Loucy (cell line): ENCODE data around the gene SYTL1.

Source experiments
- EZH2phosphoT487 ChIP-seq: fragments of 200-600 bp; IDR thresholded peaks from 2 replicates; pipeline ENCODE4 v1.6.1; 2018; ENCODE audit warnings: antibody characterized with exemption, mild to moderate bottlenecking, moderate library complexity, borderline replicate concordance
- TF ChIP-seq, protein P1 (sequence below): fragments of 200-600 bp; sonication (generic); conservative IDR thresholded peaks from 2 replicates; pipeline ENCODE4 v1.5.1; 2014; ENCODE audit warnings: mild to moderate bottlenecking, antibody characterized with exemption, low read length

DNA sequence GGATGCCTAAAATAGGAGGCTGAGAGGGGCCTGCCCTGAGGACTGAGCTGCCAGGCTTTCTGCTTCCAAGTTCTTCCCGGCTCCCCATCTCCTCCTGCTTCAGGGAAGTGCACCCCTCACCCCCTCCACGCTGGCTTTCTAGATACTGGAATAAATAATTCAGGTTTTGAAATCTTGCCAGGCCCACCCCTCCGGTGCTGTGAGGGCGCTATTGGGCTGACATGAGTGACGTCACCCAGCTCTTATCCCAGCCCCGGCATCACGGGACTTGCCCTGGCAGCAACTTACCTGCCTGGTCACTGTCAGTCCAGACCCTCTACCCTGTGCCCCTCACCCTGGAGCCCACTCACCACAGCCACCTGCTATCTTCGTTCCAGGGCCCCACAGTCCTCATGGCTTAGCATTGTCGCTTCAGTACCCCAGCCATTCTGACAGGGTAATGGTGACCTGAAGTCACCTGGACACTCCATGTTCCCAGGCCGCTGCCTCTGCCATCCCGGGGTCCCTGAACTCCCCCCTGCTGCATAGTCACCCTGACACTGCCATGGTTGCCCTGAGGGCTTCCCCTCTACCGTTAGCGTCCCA is 49.8 kb downstream of the SYTL1 start:
- TF ChIP-seq, protein P1, sequence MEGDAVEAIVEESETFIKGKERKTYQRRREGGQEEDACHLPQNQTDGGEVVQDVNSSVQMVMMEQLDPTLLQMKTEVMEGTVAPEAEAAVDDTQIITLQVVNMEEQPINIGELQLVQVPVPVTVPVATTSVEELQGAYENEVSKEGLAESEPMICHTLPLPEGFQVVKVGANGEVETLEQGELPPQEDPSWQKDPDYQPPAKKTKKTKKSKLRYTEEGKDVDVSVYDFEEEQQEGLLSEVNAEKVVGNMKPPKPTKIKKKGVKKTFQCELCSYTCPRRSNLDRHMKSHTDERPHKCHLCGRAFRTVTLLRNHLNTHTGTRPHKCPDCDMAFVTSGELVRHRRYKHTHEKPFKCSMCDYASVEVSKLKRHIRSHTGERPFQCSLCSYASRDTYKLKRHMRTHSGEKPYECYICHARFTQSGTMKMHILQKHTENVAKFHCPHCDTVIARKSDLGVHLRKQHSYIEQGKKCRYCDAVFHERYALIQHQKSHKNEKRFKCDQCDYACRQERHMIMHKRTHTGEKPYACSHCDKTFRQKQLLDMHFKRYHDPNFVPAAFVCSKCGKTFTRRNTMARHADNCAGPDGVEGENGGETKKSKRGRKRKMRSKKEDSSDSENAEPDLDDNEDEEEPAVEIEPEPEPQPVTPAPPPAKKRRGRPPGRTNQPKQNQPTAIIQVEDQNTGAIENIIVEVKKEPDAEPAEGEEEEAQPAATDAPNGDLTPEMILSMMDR, result no peak
- TF ChIP-seq EZH2phosphoT487, result no peak
